IMR-90 (cell line): Measurements from ENCODE around the gene ITGB1. TPM values are rescaled to one million over a fixed set of nuclear protein-coding genes. Genes with fewer than 3 reads are reported as not detected.
A peak's percentile ranks its signal among the peaks of the same experiment; 100 is the strongest.

Experiments
- ATAC-seq: fragments of 200-7000 bp; cut with Tn5 transposase; 2 replicates; pipeline ENCODE4 v1.9.1; 2020; ENCODE audit warnings: low read depth, mild to moderate bottlenecking, moderate library complexity
- BruUV-seq: library from RNA; stranded (reverse); fragments of 400-500 nt; replicated peaks from 2 replicates; lab custom pipeline; 2021; lab: Mats Ljungman, UMichigan
- CTCF ChIA-PET: fragments of 300-600 bp; formaldehyde crosslinking; extraction: SDS; loops from one replicate; lab custom pipeline; 2021; ENCODE audit warnings: antibody characterized with exemption; lab: Yijun Ruan, JAX
- POLR2A ChIA-PET: fragments of 300-600 bp; sonication (Branson Sonifier 250); formaldehyde crosslinking; loops from one replicate; lab custom pipeline; 2022; ENCODE audit warnings: antibody characterized with exemption; ENCODE audit not compliant: unreplicated experiment; lab: Charles Lee
- DNase-seq: peaks from one replicate; pipeline ENCODE4 v3.0.0; 2013
- H2AFZ ChIP-seq: replicated peaks from 2 replicates; pipeline ENCODE3; 2013; ENCODE audit warnings: low read length, mild to moderate bottlenecking; ENCODE audit not compliant: poor library complexity
- H2AK5ac ChIP-seq: 2 replicates; pipeline ENCODE4 v1.6.1; 2013; ENCODE audit warnings: low read depth, low read length, inconsistent platforms
- H2AK9ac ChIP-seq: replicated peaks from 2 replicates; pipeline ENCODE3; 2013; ENCODE audit warnings: mild to moderate bottlenecking, low read depth, low read length, moderate library complexity; ENCODE audit not compliant: poor library complexity
- H2BK120ac ChIP-seq: 2 replicates; pipeline ENCODE4 v1.6.1; 2013; ENCODE audit warnings: low read depth, low read length, inconsistent platforms
- H2BK15ac ChIP-seq: 3 replicates; pipeline ENCODE4 v1.6.1; 2013; ENCODE audit warnings: low read depth, low read length, inconsistent platforms
- H2BK20ac ChIP-seq: 2 replicates; pipeline ENCODE4 v1.6.1; 2013; ENCODE audit warnings: low read depth, mild to moderate bottlenecking, inconsistent platforms, low read length, moderate library complexity
- H2BK5ac ChIP-seq: 2 replicates; pipeline ENCODE4 v1.6.1; 2013; ENCODE audit warnings: mild to moderate bottlenecking, low read depth, low read length, inconsistent platforms; ENCODE audit not compliant: poor library complexity, severe bottlenecking
- H3K14ac ChIP-seq: replicated peaks from 2 replicates; pipeline ENCODE4 v1.6.1; 2013; ENCODE audit warnings: low read depth, low read length, inconsistent platforms
- H3K18ac ChIP-seq: 2 replicates; pipeline ENCODE4 v1.6.1; 2013; ENCODE audit warnings: low read depth, low read length, control low read depth
- H3K23ac ChIP-seq: 2 replicates; pipeline ENCODE4 v1.6.1; 2013; ENCODE audit warnings: low read depth, low read length, inconsistent platforms
- H3K27ac ChIP-seq: 2 replicates; pipeline ENCODE4 v1.5.1; 2013; ENCODE audit warnings: mild to moderate bottlenecking, control low read depth, low read length; ENCODE audit not compliant: insufficient read depth
- H3K27me3 ChIP-seq: 2 replicates; pipeline ENCODE4 v1.6.1; 2013; ENCODE audit warnings: low read length; ENCODE audit not compliant: control insufficient read depth, insufficient read depth
- H3K36me3 ChIP-seq: 2 replicates; pipeline ENCODE4 v1.6.1; 2013; ENCODE audit warnings: low read length, mixed read lengths; ENCODE audit not compliant: control insufficient read depth, insufficient read depth
- H3K4ac ChIP-seq: 2 replicates; pipeline ENCODE4 v1.6.1; 2013; ENCODE audit warnings: low read depth, low read length, inconsistent platforms
- H3K4me1 ChIP-seq: 2 replicates; pipeline ENCODE4 v1.6.1; 2013; ENCODE audit warnings: low read length, mixed read lengths; ENCODE audit not compliant: control insufficient read depth, insufficient read depth
- H3K4me2 ChIP-seq: 2 replicates; pipeline ENCODE4 v1.6.1; 2013; ENCODE audit warnings: low read depth, mild to moderate bottlenecking, control low read depth, low read length, moderate library complexity
- H3K4me3 ChIP-seq: 2 replicates; pipeline ENCODE4 v1.5.1; 2013; ENCODE audit warnings: low read depth, mild to moderate bottlenecking, control low read depth, low read length, moderate library complexity; ENCODE audit not compliant: insufficient read depth
- H3K56ac ChIP-seq: 2 replicates; pipeline ENCODE4 v1.6.1; 2013; ENCODE audit warnings: low read length, inconsistent platforms; ENCODE audit not compliant: insufficient read depth; ENCODE audit errors: extremely low read depth
- H3K79me1 ChIP-seq, 2 experiments: 2 replicates each; pipeline ENCODE4 v1.6.1; 2013; ENCODE audit warnings: low read length in 2 of 2, inconsistent platforms in 1 of 2, low read depth in 1 of 2
- H3K9ac ChIP-seq: 2 replicates; pipeline ENCODE4 v1.6.1; 2013; ENCODE audit warnings: low read depth, low read length, control low read depth
- H3K9me1 ChIP-seq: 2 replicates; pipeline ENCODE4 v1.6.1; 2013; ENCODE audit warnings: low read length, inconsistent platforms; ENCODE audit not compliant: insufficient read depth
- H3K9me3 ChIP-seq: 2 replicates; pipeline ENCODE4 v1.6.1; 2013; ENCODE audit warnings: low read length; ENCODE audit not compliant: control insufficient read depth, insufficient read depth
- H4K20me1 ChIP-seq: 2 replicates; pipeline ENCODE4 v1.6.1; 2013; ENCODE audit warnings: low read length, inconsistent platforms; ENCODE audit not compliant: insufficient read depth
- H4K5ac ChIP-seq: 2 replicates; pipeline ENCODE4 v1.6.1; 2013; ENCODE audit warnings: mild to moderate bottlenecking, low read depth, low read length, control low read depth
- H4K8ac ChIP-seq, 2 experiments: 2 replicates each; pipeline ENCODE4 v1.6.1; 2013; ENCODE audit warnings: low read depth in 2 of 2, low read length in 2 of 2, control low read depth in 1 of 2, inconsistent platforms in 1 of 2
- H4K91ac ChIP-seq: 2 replicates; pipeline ENCODE4 v1.6.1; 2013; ENCODE audit warnings: low read depth, low read length, inconsistent platforms; ENCODE audit not compliant: insufficient read depth
- POLR2A ChIP-seq: IDR thresholded peaks from 2 replicates; pipeline ENCODE4 v1.6.1; 2012; ENCODE audit warnings: mild to moderate bottlenecking, low read depth, low read length
- dilution Hi-C: fragments of 300-500 bp; cut with HindIII; formaldehyde crosslinking; loops from one replicate; pipeline ENCODE4 v1.14.3; 2018; ENCODE audit warnings: low sequenced_read_pairs; ENCODE audit not compliant: unreplicated experiment
- in situ Hi-C: fragments of 300-500 bp; cut with MboI; formaldehyde crosslinking; loops from 3 replicates; pipeline ENCODE4 v1.14.3; 2019; ENCODE audit warnings: low sequenced_read_pairs, inconsistent platforms, mixed read lengths
- intact Hi-C: fragments of 100-400 bp; cut with micrococcal nuclease; formaldehyde crosslinking; loops from 2 replicates; pipeline ENCODE4 v1.10.0; 2022
- polyA plus RNA-seq, 3 experiments: library from polyadenylated mRNA; depleted of rRNA; stranded (reverse); fragments of >200 nt; gene quantifications; 2 replicates each; pipeline ENCODE4 v1.2.3, GENCODE V29; 2012; ENCODE audit warnings: low replicate concordance in 1 of 3
- total RNA-seq: library from RNA; depleted of rRNA; stranded (reverse); fragments of >200 nt; gene quantifications from 2 replicates; pipeline ENCODE4 v1.2.3, GENCODE V29; 2012
- TF ChIP-seq, protein P1 (sequence below): fragments of 150-350 bp; IDR thresholded peaks from 2 replicates; pipeline ENCODE4 v1.6.1; 2016; ENCODE audit warnings: low read depth, mild to moderate bottlenecking, low read length, moderate library complexity, borderline replicate concordance

ITGB1 gene
- total and polyA plus RNA-seq, 2 of the 4 experiments (the other 2 are of a cell fraction): 1,331 to 2,066 TPM

DNA sequence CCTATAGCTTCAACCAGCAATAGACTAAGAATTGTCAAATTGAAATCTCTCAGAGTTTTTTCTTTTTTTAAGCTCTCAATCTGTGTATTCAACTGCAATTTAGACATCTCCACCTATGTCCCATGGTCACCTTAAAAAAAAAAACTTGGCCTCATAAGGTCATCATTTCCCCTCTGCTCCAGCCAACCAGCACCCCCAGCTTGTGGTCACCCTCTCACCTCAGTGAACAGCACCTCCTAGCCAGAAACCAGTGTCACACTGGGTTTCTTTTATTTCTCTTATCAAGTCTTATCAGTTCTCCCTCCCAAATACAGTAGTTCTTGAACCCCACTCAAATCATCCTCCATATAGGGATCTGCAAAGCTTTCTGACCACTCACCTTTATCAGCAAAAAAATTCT is 4.0 kb downstream of the ITGB1 start:
- peak overlapping the region; percentile 11; the same call in 1 of the 2 replicates for H3K23ac ChIP-seq
- peak overlapping the region; percentile 10 for H3K14ac ChIP-seq
- ATAC-seq (no peak), DNase-seq (no peak)
- peaks cover 18% of the 10 kb centered on the region for H3K4me1 ChIP-seq
- H2AFZ ChIP-seq: no peak overlapping the region
- peaks cover 5% of the 10 kb centered on the region for H3K36me3 ChIP-seq
- peak overlapping the region; percentile 61; the same call in 1 of the 2 replicates for H3K9ac ChIP-seq
- intact Hi-C loops: loop anchor here (5.0 kb wide), 1 partner anchor 157 kb away; no protein-coding TSS in a partner anchor
- H4K91ac ChIP-seq: no peak overlapping the region
- H3K4me2 ChIP-seq: peak overlapping the region; percentile 100
- H2BK5ac ChIP-seq: peak overlapping the region; percentile 99
- H2BK120ac ChIP-seq: no peak overlapping the region
- H3K9me3 ChIP-seq: no peaks in the 10 kb centered on the region
- BruUV-seq: no TSS peak
- H3K18ac ChIP-seq: no peak overlapping the region
- no peak overlapping the region for H2AK9ac ChIP-seq
- ChIA-PET POLR2A (interaction anchor here (2.2 kb wide), 1 partner anchor 27 kb away, joined by 7 read pairs; no protein-coding TSS in a partner anchor), CTCF (interaction anchor here (0.5 to 0.8 kb wide), 4 partner anchors 17 to 185 kb away, joined by 3 to 5 read pairs (median 4); no protein-coding TSS in a partner anchor)
- no peak overlapping the region for H2BK20ac ChIP-seq
- no peak overlapping the region for H2BK15ac ChIP-seq
- H3K27me3 ChIP-seq: no peaks in the 10 kb centered on the region
- H4K20me1 ChIP-seq: peaks cover 81% of the 10 kb centered on the region
- 0 out of 2 replicates have a peak, but pooled peaks have one; percentile 1 for TF ChIP-seq POLR2A
- TF ChIP-seq, protein P1, sequence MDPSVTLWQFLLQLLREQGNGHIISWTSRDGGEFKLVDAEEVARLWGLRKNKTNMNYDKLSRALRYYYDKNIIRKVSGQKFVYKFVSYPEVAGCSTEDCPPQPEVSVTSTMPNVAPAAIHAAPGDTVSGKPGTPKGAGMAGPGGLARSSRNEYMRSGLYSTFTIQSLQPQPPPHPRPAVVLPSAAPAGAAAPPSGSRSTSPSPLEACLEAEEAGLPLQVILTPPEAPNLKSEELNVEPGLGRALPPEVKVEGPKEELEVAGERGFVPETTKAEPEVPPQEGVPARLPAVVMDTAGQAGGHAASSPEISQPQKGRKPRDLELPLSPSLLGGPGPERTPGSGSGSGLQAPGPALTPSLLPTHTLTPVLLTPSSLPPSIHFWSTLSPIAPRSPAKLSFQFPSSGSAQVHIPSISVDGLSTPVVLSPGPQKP: no peak
- no peak overlapping the region for H4K8ac ChIP-seq
- in situ Hi-C loops: loop anchor here (5.0 kb wide), 1 partner anchor 53 kb away; no protein-coding TSS in a partner anchor
- no peak overlapping the region for H3K56ac ChIP-seq
- H2AK5ac ChIP-seq: no peak overlapping the region
- dilution Hi-C loops: no loop called here
- peak overlapping the region; percentile 55; the same call in 1 of the 2 replicates for H3K27ac ChIP-seq
- H3K79me1 ChIP-seq: peaks cover 0 to 11% of the 10 kb centered on the region in 2 experiments; a peak in 2 of 4 replicates
- no peak overlapping the region for H3K4ac ChIP-seq
- no peak overlapping the region for H3K4me3 ChIP-seq
- H4K5ac ChIP-seq: no peak overlapping the region
- no peaks in the 10 kb centered on the region; the same call in 1 of the 2 replicates for H3K9me1 ChIP-seq
